Stimulated activated CD4-positive, alpha-beta T cell treated with anti-CD3 and anti-CD28 coated beads, Interleukin-12 subunit alpha, Interleukin-12 subunit beta, amount 100 ng/mL, for 4 hours (primary cell): Measurements from ENCODE around the gene MYLK4.
A peak's percentile ranks its signal among the peaks of the same experiment; 100 is the strongest.

Experiments used
- DNase-seq: peaks from one replicate; pipeline ENCODE4 v3.0.0-alpha.2; 2020

MYLK4 gene

GRCh38 chr6:2754393-2754792 is 3.7 kb upstream of the MYLK4 start:
- no peak for DNase-seq

GRCh38 chr6:2753743-2754142 is 3.0 kb upstream of the MYLK4 start:
- no peak for DNase-seq

DNA sequence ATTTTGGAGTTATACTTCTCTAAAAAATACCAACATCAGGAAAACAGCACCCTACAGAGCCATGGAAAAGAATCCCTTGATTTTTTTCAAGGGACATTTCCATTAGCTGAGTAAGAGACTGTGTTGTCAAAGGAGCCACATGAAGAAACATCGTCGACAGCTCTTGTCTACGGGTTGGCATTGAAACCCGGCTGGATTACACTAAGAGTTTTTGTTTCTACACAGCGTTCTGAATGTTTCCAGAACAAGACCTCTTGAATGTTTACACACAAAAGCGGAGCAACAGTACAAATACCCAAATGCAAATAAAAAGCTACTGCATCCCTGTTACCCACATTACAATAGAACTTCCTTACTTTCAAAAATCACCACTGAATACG is 2.4 kb upstream of the MYLK4 start:
- no peak for DNase-seq

DNA sequence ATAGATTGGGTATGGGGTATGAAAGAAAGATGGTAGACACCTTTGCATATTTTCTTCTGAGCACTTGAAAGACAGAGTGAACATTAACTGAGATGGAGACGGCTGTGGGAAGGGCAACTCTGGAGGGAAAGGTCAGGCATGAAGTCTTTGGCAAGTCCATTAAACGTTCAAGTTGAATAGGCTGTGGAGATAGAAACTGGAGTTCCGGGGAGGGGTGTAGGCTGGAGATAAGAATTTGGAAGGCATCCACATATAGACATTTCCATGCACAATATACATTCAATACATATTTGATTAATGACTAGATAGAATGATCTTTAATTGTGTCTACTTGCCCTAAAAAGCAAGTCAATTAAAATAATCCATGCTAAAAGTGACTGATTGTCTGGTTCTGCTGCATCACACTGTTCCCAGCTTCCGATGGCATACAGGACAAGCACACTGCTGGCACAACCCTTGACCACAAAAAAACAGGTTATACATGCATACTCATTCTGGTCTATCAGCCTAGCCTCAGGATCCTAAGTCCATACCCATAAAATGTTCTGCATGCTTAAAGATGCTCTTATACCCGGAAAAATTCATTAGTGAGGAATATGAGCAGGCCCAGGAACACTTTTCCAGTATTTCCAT is 1.9 kb upstream of the MYLK4 start:
- DNase-seq, result no peak

DNA sequence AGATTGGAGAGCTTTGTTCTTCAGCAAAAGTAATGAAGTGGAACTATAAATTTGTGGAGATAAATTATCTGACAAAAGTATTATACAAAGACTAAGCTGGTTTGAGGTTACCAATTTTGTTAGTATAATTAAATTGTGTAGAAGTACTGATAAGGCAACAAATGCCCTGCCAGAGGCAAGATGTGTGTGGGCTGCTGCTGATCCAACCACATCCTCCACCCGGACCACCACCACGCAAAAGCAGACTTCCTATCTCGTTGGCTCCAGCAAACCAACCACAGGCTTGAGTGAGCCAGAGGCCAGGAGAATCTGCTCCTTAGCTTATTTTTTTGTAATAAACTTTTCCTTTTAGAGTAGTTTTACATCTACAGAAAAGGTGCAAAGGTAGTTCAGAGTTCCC is 1.1 kb upstream of the MYLK4 start:
- DNase-seq, result no peak

DNA sequence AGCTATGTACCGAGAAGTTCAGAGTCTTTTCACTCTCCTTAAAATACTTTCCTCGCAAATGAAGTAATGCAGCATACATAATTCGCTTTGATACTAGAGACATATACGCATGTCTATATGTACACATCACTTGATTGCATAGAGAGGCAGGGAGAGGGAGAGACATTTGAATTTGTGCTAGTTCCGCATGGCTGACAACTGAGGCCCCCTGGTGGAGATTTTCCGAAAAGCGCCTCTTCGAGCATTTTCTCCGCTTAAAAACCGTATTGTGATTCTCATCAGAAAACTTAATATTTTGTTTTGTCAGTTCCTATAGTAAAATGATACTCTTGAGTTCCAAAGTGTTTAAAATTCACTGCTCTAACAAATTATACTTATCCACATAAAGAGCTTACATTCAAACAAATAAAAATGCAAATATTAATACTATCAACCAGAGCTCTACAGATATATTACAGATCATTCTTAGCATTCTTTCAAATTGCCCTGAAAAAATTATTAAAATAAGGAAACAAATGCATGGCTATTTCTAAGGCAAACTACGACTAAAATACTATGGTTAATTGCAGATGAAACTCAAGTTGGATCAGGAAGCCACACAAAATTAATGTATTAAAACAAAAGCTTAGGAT is 637 bp downstream of the MYLK4 start:
- peak; percentile 68 for DNase-seq

- no peak for DNase-seq
These were observed 2.5 kb downstream of the MYLK4 start for GRCh38 chr6:2748183-2748582.

DNA sequence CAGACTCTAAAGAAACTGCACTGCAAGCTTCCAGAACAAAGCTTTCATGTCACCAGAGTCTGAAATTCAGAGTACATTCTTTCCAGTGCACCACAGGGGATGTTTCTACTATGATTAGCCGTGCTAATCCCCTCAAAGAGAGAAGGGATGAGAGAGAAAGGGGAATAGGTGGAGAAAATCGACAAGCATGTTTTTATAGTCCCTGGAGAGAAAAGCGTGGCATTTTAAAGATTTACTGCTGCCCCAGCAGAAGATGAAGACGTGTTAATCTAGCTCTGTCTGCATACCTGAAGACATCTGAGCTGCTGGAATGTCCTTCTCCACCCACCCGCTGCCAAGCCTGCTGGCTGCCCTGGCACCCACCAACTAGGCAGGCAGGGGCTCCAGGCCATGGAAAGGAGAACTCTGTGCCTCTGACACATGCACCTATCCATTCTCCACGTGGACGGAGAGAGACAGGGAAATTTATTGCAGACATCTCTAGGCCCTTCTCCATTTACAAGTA is 4.1 kb downstream of the MYLK4 start:
- no peak for DNase-seq

GRCh38 chr6:2745246-2745645 is 5.5 kb downstream of the MYLK4 start:
- no peak for DNase-seq

DNA sequence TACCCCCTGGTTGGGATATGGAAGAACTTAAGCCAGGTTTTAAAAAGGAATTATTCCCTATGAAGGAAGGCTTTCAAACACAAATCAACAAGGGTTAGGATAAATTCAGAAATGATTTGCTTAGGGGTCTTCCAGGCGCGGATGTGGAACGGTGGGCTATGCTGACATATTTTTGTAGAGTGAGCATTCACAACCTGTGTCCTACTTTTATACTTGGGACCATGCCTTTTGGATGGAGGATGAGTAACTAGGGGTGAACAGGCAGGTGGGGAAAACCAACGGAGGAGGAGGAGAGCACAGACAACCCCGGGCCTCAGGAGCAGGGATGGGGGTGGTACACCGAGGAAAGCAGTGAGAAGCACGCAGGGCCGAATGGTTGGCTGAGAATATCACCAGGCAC is 5.9 kb downstream of the MYLK4 start:
- DNase-seq, result no peak

DNA sequence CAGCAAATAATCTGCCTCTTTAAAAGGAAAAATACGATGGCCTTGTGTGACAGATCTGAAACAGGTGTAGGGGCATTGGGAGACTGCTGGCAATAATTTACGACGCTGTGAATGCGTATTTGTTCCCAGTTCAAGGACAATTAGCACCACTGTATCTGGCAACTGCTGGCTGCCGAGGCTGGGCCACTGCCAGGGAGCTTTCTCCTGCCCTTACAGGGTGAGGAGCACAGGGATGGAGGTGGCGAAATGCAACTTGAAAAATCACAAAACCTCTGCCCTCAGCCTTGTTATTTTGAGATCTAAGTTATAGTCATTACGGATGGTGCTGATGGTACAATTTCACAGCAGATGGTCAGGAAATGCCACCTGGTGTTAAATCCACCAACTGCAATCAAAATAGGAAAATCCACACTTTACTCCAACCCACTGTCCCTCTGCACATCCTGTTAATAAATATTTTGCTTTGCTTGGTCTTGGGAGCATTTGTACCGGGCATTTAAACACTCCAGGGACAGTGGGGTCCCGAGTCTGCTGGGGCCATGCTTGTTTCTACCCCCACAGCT is 6.4 kb downstream of the MYLK4 start:
- no peak for DNase-seq

- DNase-seq, result no peak
These were observed 7.2 kb downstream of the MYLK4 start for GRCh38 chr6:2743280-2744208.

- DNase-seq, result no peak
These were observed 9.0 kb downstream of the MYLK4 start for GRCh38 chr6:2741756-2742155.

GRCh38 chr6:2740581-2740980 is 10.1 kb downstream of the MYLK4 start:
- no peak for DNase-seq

- DNase-seq, result no peak
These were observed 11.4 kb downstream of the MYLK4 start for GRCh38 chr6:2739335-2739734.

- DNase-seq, result peak; percentile 28
These were observed 12.2 kb downstream of the MYLK4 start for GRCh38 chr6:2738373-2738979.

DNA sequence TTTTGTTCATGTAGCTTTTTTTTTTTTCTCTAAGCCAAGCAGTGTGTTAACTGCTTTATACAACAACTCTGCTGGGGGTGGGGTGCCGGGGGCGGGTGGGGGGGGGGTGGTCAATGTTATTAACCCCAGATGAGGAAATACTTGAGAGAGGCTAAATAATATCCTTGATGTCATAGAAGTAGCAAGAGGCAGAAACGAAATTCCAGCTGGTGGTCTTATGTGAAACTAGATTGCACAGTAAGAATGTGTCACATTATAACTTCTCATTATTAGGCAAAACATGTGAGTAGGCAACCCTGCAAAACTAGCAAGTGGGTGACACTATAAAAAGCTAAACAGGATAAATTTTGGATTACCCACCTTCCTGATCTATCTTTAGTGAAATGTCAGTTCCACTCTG is 12.8 kb downstream of the MYLK4 start:
- no peak for DNase-seq

GRCh38 chr6:2734488-2735166 is 16.1 kb downstream of the MYLK4 start:
- no peak for DNase-seq

DNA sequence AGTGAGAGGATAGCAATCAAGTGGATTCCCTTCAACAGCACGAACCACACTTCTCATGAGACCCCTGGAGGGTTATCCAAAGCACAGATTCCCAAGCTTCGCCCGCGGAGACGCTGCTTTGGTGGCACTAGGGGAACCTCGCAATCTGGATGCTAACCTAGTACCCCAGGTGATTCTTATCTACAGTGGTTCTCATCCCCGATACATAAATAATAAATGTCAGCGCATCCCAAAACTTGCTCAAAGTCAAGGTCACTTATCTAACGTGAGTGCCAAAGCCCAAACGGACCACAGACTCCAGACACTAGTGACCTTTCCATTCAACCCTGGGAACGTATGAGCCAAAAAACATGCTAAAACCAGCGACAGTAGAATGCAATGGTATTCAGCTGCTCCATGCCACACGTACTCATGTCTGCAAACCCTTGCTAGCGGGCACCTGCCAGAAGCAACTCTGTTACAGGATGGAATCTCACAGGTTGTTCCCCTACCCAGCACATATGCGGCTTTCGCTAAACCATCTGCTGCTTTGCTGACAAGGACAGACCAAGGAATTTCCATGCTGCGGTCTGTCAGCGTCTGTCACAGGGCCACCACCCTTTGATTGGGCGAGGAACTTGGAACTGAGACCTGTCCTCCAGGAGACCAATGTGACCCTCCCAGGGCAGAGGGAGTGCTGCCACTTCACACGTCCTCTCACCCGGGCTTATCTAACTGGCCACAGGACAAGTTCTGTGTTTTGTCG is 16.8 kb downstream of the MYLK4 start:
- no peak for DNase-seq

- DNase-seq, result no peak
These were observed 17.4 kb downstream of the MYLK4 start for GRCh38 chr6:2733324-2733723.

- DNase-seq, result no peak
These were observed 18.1 kb downstream of the MYLK4 start for GRCh38 chr6:2732503-2733089.
